HG02610 (cell line): ENCODE data around the gene CYTH1.
A peak's percentile ranks its signal among the peaks of the same experiment; 100 is the strongest.

Experiments used
- ATAC-seq: cut with Tn5 transposase; IDR thresholded peaks from one replicate; pipeline ENCODE4 v1.9.1; 2021; ENCODE audit warnings: mild to moderate bottlenecking, moderate library complexity; ENCODE audit not compliant: unreplicated experiment

CYTH1 gene, protein sequence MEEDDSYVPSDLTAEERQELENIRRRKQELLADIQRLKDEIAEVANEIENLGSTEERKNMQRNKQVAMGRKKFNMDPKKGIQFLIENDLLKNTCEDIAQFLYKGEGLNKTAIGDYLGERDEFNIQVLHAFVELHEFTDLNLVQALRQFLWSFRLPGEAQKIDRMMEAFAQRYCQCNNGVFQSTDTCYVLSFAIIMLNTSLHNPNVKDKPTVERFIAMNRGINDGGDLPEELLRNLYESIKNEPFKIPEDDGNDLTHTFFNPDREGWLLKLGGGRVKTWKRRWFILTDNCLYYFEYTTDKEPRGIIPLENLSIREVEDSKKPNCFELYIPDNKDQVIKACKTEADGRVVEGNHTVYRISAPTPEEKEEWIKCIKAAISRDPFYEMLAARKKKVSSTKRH

DNA sequence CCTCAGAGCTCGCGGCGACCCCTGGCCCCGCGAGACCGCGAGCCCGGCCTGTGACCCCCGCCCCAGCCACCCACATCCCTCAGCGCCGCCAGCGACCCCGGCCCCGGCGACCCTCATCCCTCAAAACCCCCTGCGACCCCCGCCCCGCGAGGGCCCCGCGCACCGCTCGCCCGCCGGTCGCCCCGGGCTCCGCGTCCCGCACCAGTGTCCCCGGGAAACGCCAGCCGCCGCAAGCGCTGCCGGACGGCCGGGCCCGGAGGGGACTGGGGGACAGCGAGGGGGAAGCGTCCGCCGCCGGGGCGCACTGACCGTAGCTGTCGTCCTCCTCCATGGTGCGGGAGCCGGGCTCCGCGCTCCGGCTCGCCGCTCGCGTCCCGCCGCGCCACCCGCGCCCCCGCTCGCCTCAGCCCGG, at the start of gene CYTH1:
Gene CYTH1, minus strand, starts transcription at position 381 of the 412 bp plus-strand sequence. Its CDS starts 50 bp downstream, at position 331.
- ATAC-seq = peak; percentile 3

DNA sequence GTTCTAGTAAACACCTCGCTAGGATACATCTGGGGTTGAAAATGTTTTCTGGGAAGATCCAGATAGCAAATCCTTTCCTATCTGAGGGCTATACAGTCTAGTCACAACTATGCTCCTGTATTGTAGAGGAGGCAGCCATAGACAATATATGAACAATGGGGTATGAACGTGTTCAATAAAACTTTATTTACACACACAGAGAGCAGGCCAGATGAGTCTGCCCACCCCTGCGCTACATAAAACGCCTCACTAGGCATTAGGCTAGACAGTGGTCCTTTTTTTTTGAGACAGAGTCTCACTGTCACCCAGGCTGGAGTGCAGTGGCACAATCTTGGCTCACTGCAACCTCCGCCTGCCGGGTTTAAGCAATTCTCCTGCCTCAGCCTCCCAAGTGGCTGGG, 47.4 kb upstream of the CYTH1 start:
- no peak for ATAC-seq

DNA sequence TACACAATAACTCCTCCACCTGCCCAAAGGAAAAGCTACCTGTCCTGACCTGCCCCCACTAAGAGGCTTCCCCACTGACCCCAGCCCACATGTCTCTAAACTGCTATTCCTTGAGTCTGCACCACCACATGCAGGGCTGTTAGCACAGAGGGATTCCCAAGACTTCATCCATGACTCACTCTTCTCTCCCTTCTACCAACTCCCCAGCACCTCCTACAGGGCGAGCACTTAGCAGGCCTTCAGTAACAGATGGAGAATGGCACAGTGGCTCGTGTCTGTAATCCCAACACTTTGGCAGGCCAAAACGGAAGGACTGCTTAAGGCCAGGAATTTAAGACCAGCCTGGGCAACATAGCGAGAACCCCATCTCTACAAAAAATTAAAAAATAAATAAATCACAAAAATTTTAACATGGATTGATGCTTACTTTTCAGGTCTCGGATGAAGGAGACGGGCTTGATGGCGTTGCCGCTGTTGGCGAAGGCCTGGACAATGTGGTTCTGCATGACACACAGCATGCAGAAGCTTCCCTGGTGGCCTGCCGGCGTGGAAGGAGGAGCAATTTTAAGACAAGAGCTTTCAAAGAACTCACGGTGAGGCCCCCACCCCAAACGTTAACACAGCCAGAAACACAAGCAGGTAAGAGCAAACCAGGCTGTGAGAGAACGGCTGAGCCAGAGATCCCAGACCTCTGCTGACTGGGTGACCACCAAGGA, 46.6 kb upstream of the CYTH1 start:
- no peak for ATAC-seq

DNA sequence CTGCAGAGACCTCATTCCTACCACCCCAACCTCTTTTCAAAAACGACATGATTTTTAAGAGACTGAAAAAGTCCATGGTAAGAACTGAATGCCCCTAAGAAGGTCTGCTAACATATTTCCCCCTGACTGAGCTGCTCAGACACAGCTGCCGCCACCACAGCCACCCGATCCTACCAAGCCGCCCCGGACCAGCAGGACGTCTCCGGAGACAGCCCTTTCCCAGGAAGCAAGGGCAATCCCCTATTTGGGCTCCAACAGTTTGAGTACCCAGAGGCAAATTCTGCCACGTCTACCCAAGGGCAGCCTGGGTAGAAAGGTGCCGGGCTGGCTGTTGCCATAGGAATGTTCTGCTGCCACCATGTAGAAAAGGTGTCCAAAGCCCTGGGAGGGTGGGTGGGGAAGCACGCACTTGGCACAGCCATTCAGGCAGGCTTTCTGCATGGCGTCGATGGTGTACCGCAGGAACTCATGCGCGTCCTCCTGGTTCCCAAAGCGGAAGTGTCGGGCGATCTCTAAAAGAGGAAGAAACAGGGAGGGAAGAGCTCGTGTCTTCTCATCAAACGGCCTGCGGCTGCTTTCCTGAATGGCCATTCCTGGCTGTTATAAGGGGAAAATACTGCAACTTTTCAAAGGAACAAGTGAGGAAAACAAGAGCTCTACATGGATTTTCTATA, 44.9 kb upstream of the CYTH1 start:
- ATAC-seq = no peak

DNA sequence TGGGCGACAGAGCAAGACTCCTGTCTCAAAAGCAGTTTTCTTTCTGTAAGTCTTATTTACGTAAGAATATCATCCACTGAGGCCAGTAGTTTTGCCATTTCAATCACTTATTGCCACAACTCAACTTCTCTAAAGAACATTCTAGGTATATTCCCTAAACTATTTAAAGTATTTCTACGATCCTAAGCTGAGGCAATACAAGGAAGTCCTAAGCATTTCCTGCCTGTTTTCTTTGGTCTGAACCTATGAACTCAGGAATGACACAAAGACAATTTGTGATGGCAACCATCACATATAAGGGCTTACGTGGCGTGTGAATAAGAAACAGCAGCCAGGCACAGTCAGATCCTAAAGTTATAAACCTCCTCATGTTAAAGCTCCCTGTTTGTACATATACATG, 44.3 kb upstream of the CYTH1 start:
- ATAC-seq = no peak

DNA sequence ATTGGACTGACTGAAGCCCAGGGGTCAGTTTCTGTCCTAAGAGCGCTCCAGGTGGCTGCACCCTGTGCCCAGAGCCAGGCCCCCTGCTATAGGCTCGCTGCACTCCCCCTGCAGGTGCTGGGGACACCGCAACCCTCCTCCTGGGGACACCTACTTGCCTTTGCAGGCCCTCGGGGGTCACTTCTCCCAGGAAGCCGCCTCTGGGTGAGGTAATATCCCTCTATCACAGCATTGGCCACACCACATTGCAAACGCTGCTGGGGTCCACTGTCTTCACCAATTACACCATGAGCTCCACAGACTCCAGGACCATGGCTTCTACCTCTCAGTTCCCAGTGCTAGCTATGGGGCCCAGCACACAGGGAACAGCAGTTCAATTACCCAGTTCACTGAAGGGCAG, 43.6 kb upstream of the CYTH1 start:
- no peak for ATAC-seq

DNA sequence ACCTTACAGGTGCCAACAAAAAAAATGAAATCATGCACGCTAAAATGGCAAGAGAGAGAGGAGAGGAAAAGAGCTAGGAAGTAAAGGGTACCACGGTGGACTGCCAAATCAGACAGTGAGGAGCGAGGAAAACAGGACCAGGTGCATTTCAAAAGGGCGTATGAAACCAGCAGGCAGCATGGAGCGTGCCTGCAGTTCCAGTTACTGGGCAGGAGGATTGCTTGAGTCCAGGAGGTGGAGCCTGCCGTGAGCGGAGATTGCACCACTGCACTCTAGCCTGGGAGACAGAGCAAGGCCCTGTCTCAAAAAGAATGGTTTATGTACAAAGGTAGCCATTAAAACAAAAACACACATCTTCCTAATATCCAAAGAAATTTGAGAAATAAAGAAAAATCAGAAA, 42.2 kb upstream of the CYTH1 start:
- ATAC-seq = no peak

DNA sequence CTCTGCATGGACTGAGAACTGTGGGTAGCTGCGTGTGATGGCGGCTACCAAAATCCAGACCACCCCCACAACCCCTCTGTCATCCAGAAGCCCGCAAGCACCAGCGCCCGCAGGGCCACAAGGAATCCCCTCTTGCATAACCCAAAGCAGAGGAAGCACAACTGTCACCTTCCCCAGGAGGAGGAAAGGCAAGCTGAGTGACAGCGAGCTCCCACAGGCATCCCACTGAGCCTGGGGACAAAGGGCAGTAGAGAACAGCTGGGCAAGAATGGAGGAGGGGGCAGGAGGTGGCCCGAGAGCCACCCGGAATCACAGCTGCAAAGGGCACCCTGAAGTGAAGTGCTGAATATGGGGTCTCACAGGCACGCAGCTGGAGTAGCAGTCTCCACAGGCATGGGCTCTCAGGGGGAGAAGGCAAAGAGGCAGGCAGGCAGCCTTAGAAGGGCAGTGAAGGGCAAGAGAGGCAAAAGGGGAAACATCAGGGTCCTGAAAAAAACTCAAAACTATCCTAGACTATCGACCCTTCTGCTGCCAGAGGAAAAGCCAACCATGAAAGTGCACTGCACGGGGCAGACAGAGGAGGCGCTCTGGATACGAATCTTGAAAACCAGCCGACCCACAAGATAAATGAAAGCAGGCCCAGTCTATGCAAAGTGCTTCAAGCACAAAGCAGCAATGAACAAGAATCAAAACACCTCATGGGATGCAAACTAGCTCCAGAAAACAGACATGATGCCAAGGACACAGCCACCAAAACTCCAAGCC, 41.4 kb upstream of the CYTH1 start:
- ATAC-seq = no peak

DNA sequence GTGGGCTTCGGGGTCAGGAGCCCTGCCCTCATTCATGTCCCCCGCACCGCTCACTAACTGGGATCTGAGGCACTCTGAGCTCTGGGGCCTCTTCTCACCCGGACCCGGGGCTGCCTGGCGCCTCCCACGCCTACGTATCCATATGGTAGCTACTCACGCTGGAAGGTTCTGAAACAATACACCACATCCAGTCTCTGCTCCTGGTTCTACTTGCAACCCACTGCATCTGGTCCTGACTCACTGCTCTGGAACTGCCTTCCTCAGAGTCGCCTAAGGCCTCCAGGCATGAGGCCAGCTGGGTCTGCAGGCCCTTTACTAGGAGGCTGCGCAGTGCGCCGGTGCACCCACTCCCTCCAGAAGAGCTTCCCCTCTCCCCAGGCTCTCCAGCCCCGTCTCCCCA, 40.5 kb upstream of the CYTH1 start:
- no peak for ATAC-seq

DNA sequence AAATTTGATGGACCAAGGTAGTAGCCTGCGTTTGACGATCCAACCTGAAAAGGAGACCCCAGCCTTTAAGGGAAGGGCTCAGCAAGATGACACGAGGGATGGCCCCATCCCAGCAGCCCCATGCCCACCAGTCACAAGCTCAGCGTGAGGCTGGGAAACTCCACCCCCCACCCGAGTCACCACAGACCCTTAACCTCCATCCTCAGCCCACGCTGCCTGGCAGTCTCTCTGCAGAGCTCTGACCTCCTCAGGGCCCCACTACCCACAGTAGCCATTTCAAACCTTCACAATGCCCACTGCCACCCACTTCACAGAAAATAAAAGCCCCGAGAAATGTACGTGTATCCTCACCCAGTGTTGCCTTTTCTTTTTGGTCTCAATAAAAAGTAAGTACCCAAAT, 39.9 kb upstream of the CYTH1 start:
- ATAC-seq = no peak

DNA sequence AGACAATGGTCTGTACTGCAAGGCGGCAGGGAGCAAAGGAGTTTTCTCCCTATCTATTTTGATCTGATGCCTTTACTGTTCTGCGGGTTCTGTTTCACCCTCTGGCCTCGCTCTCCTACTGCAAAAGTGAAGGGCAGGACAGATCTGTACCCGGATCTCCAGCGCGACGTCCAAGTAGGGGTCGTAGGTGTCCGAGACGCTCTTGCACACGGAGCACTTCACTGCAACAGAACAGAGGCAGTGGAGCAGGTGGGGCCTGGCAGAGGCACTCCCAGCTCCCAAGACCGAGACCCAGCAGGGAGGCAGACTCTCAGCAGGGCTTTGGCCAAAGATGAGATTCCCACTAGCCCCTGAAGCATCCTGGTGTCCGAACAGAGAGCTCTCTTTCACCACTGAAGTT, 38.8 kb upstream of the CYTH1 start:
- no peak for ATAC-seq

DNA sequence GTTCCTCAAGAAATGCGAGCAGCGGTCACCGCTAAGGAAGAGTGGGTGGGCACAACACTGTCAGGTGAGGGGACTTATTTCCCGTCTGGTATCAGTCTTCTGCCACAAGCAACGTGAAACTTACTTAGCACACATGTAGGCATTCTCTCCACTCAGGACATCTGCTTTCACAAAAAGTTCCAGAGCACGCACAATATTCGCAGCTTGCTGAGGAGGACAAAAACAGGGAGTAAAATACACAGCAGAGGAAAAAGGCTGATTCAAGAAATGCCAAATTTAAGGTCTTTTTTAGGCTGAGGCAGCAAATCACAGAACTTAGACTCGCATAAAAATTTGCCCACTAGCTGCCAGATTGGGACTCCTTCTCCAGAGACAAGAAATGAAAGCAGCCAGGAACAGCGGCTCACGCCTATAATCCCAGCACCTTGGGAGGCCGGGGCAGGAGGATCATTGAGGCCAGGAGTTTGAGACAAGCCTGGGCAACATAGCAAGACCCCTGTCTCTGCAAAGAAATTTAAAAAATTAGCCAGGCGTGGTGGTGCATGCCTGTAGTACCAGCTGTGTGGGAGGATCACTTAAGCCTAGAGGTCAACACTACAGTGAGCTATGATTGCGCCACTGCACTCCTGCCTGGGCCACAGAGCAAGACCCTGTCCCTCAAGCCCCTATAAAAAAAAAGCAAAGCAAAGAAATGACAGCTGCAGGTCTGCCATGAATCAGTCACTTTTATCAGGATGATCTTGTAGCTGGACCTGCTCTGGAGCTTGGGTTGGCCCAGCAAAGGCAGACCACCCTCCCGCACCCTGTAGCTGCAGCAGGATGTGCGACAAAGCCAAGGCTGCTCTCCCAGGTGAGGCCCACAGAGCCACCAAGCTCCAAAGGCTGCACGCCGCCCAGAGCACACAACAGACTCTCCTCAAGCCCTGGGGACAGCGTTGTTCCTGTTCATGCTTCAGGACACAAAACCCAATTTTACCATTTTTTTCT, 38.0 kb upstream of the CYTH1 start:
- no peak for ATAC-seq

DNA sequence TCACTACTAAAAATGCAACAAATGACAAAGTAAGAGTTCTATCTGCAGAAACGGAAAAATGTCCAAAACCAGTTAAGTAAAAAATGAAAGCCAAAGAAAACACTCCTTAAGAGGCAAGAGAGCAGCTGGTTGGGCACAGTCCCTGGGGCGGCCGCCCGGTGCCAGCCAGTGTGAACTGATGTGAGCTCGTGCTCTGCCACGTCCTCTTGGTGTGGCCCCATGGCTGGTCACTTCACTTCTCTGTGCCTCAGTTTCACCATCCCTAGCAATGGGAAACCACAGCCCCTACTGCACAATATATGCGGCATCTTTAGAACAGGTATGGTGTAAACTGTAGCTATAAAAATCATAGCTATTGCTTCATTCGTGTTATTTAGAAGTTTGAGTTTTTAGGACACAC, 37.3 kb upstream of the CYTH1 start:
- ATAC-seq = no peak

DNA sequence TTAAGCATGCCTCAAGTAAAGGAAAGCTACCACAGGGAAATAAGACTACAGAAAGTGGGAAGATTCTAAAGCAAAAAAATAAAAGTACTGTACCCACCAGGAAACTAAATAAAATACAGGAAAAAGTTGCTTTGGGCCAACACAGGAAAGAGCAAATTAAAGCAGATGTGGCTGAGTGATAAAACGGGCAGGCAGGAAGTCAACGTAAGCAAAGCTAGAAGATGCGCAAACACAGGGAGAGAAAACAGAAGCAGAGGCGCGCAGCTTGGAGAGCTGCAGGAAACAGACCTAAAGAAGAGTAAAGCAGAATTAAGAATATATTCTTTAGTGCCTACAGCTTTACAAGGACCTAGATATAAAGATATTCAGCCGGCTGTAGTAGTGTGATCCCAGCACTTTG, 36.9 kb upstream of the CYTH1 start:
- ATAC-seq = no peak

DNA sequence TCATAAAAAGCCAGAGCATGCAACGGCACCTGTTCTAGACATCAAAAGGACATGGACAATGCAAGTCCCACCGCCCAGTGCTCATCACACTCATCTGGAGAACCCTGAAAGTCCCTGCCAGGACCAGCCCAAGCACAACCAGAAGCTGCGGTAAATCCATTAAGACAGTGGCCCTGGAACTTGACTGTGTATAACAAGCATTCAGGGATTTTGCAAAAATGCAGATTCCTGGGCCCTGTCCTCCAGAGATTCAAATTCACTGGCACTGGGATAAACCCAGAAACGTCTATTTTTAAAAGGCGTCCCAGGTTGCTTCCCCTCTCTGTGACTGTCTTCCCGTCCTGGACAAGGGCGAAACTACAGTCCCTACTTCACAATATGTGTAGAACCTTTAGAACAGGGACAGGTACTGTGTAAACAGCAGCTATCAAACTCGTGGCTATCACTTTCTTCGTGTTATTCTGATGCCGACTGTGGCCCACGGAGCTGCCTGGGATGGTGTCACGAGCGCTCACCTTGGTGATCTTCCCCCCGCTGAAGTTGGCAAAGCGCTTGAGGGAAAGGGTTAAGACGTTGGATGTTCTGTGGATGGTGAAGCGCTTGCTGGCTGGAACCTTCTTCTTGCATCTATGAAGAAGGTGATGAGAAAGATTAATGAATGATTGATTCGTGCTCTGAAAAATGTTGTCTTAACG, 36.2 kb upstream of the CYTH1 start:
- no peak for ATAC-seq

DNA sequence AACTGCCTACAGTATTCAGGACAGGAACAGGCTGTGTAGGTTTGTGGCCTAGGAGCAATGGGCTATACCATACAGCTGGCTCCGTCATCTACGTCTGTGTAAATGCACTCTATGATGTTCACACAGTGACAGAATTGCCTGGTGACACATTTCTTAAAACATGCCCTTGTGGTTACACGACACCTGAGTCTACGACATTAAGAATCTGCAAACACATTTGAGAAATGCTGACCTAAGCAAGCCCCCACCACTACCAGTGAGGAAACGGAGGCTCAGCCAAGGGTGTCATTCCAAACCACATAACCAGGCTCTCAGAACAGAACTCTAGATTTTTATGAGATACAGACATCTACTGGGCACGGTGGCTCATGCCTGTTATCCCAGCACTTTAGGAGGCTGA, 35.0 kb upstream of the CYTH1 start:
- no peak for ATAC-seq

DNA sequence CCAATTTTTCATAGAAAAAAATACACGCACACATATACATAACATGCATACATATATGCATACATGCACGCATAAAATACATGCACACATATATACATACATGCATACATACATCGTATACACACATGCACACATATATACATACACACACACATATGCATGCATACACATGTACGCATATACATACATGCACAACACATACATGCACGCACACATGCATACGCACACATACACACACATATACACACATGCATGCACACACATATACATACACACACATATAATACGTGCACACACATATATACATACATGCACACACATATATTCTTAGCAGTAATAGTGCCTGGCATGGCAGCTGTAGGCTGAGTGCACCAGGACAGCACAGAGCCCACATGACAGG, 33.6 kb upstream of the CYTH1 start:
- ATAC-seq = no peak

DNA sequence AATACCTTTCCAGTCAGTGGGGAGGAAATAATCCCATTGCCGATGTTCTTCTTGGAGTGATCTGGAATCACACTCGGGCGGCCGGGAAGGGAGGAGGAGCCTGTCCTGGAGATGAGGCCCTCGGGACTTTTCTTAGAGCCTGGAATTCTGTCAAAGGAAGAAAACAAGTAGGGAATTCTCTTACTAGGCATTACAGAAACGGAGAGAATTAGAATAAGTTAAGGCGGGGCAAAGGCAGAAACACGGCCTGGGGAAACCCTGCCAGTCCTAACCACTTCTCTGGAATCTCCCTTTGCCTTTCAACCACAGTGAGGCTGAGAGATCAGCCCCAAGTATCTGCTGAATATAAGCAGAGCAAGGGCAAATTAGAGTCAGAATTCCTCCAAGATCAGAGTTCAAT, 30.8 kb upstream of the CYTH1 start:
- no peak for ATAC-seq

DNA sequence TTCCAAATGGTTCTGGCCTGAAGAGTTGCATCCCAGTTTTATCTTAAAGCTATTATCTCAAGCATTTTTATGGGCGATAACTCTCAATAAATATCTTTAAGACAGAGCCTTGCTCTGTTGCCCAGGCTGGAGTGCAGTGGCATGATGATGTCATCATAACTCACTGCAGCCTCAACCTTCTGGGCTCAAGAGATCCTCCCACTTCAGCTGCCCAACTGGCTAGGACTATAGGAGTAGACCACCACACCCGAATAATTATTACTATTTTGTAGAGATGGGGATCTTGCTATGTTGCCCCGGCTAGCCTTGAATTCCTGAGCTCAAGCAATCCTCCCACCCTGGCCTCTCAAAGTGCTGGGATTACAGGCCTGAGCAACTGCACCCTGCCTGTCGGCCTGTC, 26.1 kb upstream of the CYTH1 start:
- ATAC-seq = no peak
